IPS-18c (cell line): ENCODE results near the gene MCM9.
"Not testable (repeated sequence)": the region's sequence is repeated elsewhere in the genome, so short reads cannot be mapped to it uniquely, and the experiment has no call there.

Source experiments
- H3K4me3 ChIP-seq: 2 replicates; pipeline ENCODE4 v1.7.0; 2013; ENCODE audit warnings: low read depth, mild to moderate bottlenecking, low read length, moderate library complexity; ENCODE audit not compliant: insufficient read depth
- H3K9me3 ChIP-seq: one replicate; pipeline ENCODE4 v1.6.1; 2013; ENCODE audit warnings: mild to moderate bottlenecking, low read length, moderate library complexity; ENCODE audit not compliant: control insufficient read depth, insufficient read depth

The MCM9 gene

GRCh38 chr6:118772886-118773285, 162.1 kb downstream of the MCM9 start:
- Histone ChIP-seq H3K9me3 (no peaks in the 10 kb centered on the region), H3K4me3 (no peak overlapping the region)

- no peak overlapping the region for H3K4me3 ChIP-seq
- H3K9me3 ChIP-seq, result no peaks in the 10 kb centered on the region
Measured at GRCh38 chr6:118771253-118771652, 163.7 kb downstream of the MCM9 start.

DNA sequence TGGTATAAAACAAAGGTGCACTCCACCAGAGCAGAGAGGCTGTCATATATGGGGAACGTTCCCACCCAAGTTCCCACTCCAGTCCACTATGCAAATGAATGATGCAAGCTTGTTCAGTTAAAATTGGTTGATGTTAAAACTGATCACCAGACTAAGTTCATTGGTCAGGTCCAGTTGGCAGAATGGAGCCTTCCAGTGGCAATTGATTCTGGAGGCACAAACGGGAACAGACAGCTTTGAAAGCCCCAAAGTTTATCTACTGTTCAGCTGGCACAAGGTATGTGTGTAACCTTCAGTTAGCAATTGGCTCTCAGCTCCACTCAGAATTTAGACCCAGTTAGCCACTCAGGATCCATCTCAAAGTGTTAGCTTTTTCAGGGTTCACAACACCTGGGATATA, 164.1 kb downstream of the MCM9 start:
- Histone ChIP-seq H3K9me3 (no peaks in the 10 kb centered on the region), H3K4me3 (no peak overlapping the region)

- no peak overlapping the region for H3K4me3 ChIP-seq
- H3K9me3 ChIP-seq, result no peaks in the 10 kb centered on the region
Measured at GRCh38 chr6:118770112-118770788, 164.7 kb downstream of the MCM9 start.

DNA sequence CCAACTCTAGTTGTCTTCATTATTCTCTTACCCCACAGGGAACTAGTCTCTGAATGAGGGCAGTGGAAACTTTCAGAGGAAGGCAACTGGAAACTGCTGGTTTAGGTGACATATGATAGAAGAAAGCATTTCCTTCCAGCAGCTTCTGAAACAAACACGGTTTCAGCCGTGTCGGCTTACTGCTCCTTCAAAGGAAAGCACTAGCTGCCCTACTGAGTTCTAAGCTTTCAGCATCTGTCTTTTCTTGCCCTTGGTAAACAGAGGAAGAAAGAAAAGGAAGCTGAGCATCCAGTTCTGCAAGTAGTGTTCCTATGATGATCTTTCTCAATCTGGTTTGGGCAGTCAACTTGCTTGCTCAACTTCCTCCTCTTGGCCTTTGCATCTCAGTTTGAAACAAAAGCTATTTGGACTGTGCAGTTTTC, 166.0 kb downstream of the MCM9 start:
- Histone ChIP-seq H3K4me3 (no peak overlapping the region), H3K9me3 (no peaks in the 10 kb centered on the region)

DNA sequence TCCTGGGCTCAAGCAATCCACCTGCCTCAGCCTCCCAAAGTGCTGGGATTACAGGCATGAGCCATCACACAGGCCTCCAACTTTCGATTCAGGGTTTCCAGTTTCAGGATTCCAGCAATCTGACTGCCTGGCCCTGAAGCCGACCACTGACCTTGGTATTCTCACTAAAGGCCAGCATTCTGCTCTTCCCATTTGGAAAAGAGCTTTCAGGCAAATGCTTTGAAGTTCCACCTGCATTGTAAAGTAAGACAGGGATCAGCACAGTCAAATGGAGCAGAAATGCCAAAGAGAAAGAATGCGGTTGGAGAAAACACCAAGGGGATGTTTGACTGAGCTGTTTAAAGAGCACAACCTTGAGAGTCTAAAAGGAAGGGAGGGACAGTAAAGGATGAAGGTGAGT, 166.5 kb downstream of the MCM9 start:
- Histone ChIP-seq H3K9me3 (no peaks in the 10 kb centered on the region), H3K4me3 (no peak overlapping the region)

- H3K4me3 ChIP-seq, H3K9me3 ChIP-seq: not testable (repeated sequence)
Measured at GRCh38 chr6:118765316-118765715, 169.6 kb downstream of the MCM9 start.

DNA sequence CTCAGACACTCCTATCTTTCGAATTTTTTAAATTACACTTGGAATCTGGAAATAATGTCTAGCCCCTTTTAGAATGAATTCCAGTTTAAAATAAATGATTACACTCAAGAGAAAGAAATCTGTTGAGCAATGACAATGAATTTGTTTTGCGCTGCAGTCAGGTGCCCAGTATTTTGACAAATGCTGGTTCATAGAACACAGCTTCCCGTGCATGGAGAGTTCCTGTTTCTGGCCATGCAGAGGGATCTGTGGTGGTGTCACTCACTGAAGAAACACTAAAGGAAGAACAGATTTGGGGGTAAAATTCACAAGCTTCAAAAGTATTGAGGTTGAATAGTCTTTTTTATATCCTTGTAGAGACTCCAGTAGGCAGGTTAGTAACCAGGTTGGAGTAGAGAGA, 170.2 kb downstream of the MCM9 start:
- no peak overlapping the region for H3K4me3 ChIP-seq
- H3K9me3 ChIP-seq, result no peaks in the 10 kb centered on the region
